NCI-H345 (cell line): ENCODE results near the gene LNX2.

Experiments
- DNase-seq: peaks from one replicate; lab custom pipeline; 2025; lab: John Stamatoyannopoulos, UW

The LNX2 gene

GRCh38 chr13:27504128-27504867 is 116.0 kb downstream of the LNX2 start:
- DNase-seq = no peak

GRCh38 chr13:27500806-27501534 is 119.4 kb downstream of the LNX2 start:
- DNase-seq = no peak

- DNase-seq = no peak
These were observed 122.6 kb downstream of the LNX2 start for GRCh38 chr13:27497563-27498230.

DNA sequence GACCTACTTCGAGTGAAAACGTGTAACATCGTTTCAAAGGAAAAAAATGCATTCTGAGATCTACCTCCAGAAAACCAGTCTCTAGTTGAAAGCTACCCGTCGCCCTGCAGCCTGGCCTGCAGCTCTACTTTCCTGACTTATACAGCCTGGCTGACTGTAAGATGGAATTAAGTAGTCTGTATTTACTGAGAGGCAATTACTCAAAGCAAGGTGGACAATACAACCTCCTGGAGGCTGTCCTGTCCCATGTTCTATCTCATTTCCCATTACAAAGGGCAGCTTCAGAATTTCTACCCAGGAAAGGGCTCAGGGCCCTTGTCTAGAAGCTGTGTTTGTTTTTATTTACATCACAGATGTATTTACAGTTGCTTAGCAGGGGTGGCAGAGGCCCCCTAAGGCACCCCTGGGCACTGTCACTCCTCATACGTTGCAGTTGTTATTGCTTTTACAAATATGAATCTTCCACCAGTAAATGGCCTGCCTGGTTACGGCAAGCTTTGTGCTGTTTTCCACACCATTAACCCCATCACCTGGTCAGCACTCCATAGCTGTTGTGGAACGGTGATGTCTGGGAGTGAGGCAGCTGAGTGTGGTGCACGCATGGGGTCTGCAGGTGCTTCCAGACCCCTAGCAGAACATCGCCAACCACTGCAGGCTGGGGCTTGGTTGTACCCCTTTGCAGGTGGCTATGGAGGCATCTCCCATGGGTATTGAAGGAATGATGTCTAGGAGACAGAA is 123.6 kb downstream of the LNX2 start:
- DNase-seq = no peak

- DNase-seq = no peak
These were observed 124.3 kb downstream of the LNX2 start for GRCh38 chr13:27496006-27496405.
